NCI-H2107 treated with DMSO at 0.1 percent for 48 hours (cell line): ENCODE measurements around the gene CCDC50.

Experiments
- DNase-seq: peaks from one replicate; lab custom pipeline; 2025; ENCODE audit not compliant: unreplicated experiment; lab: John Stamatoyannopoulos, UW

The CCDC50 gene

DNA sequence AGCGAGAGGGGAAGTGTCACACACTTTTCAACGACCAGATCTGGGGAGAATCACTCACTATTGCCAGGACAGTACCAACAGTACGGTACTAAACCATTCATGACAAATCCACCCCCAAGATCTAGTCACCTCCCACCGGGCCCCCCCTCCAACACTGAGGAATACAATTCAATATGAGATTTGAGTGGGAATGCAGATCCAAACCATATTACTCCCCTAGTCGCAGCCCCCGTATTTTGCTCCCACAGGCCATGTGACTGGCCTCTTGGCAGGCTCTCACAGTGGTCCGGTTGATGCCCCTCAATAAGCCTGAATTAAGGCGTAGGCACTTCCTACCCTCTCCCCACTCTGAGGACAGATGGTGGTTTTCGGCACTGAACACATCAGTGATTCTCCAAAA lies 86.4 kb downstream of the CCDC50 start:
- DNase-seq = no peak

DNA sequence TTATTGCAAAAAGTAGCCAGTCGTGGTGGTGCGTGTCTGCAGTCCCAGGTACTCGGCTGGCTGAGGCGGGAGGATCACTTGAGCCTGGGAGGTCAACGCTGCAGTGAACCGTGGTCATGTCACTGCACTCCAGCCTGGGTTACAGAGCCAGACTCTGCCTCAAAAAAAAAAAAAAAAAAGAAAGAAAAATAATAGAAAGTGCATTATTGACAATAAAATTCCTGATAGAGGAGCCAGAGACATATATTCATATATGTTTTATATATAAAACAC lies 88.2 kb downstream of the CCDC50 start:
- DNase-seq = no peak

DNA sequence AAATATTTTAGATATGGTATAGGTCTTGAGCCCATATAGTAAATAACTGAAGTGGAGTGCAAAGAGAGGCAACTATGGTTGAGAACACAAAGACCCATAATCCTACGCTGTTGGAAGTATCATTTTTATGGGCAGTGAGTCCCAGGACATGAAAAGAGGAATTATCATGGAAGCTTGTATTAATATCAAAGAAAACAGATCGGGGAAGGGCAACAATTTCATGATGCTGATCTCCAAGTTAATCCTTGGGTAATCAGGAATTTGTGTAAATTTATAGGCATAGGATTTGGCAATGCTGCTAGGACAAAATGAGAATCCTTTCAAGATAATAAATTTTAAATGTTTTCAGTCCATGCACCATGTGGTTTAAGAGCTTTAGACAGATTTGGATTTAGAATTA lies 91.6 kb downstream of the CCDC50 start:
- DNase-seq = no peak

DNA sequence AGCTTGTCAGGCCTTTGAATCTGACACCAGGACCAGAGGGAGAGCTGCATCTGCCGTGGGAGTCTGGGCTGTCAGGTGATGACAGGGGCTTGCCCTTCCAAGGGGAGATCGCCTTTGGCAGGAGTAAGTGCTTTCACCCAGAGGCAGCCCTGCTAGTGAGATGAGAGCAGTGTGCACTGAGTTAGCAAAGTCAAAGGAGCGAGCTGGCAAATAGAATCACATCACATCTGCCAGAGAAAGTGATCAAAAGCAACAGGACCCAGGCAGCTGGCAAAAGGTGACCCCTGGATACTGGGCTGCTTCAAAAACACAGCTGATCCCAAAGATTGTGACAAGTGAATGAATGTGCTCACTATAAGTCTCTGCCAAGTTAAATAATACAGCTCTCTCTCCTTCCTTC lies 95.7 kb downstream of the CCDC50 start:
- no peak for DNase-seq

DNA sequence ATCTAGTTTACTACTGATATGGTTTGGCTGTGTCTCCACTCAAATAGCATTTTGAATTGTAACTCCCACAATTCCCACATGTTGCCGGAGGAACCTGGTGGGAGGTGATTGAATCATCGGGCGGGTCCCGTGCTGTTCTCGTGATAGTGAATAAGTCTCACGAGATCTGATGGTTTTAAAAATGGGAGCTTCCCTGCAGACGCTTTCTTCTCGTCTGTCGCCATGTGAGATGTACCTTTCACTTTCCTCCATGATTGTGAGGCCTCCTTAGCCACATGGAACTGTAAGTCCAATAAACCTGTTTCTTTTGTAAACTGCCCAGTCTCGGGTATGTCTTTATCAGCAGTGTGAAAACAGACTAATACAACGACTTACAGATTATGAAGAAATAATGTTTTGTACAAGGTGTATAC lies 96.1 kb downstream of the CCDC50 start:
- no peak for DNase-seq

DNA sequence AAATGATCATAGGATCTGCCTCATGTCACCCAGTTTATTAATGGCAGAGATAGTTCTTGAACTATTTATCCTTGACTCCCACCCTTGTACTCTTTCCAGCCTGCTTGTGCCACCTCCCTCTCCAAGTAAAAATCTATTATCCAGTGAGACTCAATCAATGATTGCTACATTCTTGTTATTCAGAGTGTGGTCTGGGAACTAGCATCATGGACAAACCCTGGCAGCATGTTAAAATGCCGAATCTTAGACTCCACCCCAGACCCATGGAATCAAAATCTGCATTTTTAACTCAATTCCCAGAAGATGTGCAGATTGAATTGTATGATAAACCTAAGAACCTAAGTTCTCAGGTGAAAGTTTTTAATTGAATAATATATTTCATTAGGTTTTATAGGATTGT lies 97.1 kb downstream of the CCDC50 start:
- DNase-seq = no peak

DNA sequence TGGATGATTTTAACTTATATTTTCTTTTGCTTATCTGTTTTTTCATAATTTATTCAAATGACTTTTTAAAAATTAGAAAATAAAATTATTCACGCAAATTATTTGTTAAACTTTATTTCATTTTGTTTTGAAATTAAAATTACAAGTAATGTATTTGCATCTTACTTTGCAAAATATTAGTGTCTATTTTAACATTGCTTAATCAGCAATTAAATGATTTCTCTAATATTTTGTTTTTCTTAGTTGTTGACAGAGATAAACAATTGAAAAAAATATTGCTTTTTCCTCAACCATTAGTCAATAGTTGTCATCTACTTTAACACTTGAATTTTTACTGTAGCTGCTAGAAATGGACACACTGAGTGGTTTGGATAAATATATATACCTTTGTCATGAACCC lies 99.0 kb downstream of the CCDC50 start:
- DNase-seq = no peak

DNA sequence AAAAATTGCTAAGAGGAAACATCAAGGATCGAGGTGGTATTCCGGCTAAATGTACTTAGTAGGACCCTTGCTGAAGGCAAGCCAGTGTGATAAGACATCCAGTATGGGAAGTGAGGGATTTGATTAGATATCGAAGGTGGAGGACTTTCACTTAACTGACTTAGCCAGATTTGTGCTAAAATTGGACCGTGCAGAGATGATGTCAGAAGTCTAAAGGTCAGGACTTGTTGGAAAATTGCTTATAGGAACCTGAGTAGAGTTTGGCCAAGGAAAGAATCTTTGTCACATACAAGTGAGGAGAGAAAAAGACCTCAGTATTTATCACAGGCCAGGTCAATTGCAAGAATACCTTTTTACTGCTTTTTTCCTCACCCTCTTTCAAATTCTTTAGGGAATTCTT lies 100.9 kb downstream of the CCDC50 start:
- no peak for DNase-seq

DNA sequence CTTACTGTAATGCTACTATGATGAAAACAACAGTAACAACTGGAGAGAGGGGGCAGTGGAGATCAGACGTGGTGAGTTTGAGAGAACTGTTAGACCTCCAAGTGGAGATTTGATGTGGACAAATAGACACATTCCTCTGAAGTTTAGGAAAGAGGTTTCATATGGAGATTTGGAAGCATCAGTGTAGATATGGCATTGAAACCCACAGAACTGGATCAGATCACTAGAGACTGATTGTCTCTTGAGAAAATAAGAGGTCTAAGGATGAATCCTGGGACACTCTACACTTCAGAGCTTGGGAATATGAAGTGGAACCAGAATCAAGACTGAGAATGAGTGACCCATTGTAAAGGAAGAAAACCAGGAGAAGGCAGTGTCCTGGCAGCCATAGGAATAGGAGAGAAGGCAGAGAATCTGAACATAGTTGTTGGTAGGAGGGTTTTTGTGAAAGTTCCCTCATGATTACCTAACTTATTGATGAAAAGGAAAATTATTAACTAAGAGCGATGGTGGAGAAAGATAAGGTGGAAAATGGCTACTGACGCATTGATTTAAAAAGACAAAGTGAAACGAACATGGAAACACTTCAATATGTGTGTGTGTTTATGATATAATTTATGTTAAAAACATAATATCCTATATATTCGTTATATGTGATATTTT lies 102.1 kb downstream of the CCDC50 start:
- DNase-seq = no peak

DNA sequence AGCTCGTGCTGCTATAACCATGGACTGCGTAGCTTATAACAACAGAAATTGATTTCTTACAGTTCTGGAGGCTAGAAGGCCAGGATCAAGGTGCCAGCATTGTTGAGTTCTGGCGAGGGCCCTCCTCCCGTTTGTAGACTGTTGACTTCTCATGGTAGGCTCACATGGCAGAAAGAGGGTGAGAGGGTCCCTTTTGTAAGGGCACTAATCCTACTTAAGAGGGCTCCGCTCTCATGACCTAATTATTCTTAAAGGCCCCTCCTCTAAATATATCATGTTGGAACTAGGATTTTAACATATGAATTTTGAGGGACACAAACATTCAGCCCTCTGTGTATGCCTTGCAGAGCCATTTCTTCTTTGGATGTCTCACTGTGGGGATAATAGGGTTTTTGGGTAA lies 103.0 kb downstream of the CCDC50 start:
- DNase-seq = no peak

DNA sequence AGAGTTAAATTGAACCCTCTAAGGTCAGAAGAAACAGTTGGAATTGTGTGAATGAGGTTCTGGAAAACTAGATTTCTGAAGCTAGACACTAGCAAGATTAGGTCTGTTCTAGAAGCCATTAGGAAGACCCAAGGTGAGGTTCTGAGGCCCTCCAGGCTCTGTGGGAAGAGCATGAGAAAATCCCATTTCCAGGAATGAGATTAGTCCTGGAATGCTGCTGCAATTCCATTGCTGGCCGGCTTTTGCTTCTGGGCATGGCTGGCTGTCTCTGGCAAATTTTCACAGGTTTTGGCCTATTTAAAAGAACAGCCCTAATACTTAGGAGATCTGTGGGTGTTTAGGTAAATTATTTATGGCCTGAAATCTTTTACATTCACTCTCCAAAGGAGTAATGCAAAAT lies 104.8 kb downstream of the CCDC50 start:
- no peak for DNase-seq

DNA sequence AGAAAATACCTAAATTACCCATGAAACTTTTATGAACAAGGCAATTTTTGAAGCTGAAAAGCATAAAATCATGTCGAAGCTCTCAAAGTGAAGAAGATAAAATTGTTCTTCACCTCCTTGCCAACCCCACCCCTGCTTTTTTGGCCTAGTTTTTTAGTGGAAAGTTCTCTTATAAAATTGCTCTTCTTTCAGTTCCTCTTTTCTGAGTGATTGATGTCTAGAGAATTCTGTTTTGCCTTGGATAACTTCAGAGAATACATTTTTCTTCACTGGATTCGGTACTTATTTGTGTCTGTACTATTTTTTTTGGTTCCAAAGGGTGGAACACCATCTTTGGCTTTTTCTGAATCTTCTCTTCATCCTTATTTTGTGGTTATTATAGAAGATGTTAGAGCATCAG lies 106.8 kb downstream of the CCDC50 start:
- DNase-seq = no peak

DNA sequence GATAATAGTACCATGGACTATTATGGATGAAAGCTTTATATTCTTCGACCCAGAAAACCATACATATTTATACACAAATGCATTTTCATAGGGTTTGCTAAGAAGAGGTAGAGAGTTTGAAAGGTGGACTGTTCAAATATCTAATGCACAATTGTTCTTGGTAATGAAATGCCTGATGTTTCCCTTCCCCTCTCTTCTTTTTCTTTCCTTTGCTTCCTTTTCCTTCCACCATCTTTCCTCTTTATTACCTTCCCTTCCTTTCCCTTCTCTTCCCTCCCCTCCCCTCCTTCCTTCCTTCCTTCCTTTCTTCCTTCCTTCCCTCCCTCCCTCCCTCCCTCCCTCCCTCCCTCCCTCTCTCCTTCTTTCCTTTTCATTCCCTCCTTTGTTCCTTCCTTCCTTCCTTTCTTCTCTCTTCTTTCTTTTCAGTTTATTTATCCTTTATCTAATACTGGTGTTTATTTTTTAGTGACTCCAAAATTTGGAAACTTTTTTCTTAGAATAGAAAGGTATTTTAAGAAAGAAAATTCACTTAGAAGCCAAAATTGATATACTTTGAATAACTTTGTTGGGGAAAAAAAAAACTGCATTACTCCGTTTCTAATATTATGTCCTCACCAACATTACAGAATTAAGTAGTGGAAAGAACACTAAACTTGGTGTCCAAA lies 109.1 kb downstream of the CCDC50 start:
- DNase-seq = no peak

DNA sequence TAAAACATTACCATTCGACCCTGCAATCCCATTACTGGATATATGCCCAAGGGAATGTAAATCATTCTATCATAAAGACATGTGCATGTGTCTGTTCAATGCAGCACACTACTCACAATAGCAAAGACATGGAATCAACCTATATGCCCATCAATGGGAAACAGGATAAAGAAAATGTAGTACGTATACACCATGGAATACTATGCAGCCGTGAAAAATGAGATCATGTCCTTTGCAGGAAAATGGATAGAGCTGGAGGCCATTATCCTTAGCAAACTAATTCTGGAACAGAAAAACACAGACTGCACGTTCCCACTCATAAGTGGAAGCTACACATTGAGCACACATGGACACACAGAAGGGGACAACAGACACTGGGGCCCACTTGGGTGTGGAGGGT lies 111.3 kb downstream of the CCDC50 start:
- no peak for DNase-seq

DNA sequence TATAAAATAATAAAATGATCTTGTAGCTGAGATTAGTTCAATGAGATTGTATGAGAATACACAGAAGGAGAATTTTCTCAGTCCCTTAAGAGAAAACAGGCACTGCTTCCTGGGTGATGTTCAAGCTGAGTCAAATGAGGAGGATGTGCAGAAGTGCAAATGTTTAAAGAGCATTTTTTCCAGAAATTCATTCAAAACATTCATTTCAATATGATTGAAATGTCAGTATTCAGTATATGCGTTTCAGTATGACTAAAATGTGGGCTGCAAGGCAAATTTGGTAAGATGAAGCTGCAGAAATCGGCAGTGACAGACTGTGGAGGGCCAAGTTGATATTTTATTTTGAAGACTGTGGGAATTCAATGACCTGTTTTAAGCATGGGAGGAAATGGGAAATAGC lies 112.5 kb downstream of the CCDC50 start:
- no peak for DNase-seq

DNA sequence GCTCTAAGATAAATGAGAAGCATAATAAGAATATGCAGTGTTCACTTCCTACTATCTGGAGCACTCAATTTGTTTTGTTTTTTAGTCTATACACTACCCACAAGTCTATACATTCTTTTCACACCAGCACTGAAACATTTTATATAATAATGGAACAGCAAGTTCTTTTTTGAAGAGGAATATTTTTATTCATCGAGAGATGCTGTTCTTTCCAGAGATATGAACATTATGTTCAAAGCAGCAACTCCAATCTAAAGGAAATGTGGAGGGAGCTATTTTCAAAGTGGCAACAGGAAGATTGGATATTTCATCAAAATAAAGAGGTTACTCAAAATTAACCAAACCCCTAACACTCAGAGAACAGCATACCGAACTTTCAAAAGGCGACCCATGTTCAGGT lies 115.4 kb downstream of the CCDC50 start:
- DNase-seq = no peak
